Effector memory CD8-positive, alpha-beta T cell (primary cell): Measurements from ENCODE around the gene DDI2.

Source experiments
- ATAC-seq: fragments of 150-1000 bp; cut with Tn5 transposase; replicated peaks from 2 replicates; pipeline ENCODE4 v1.10.0; 2021; ENCODE audit warnings: mild to moderate bottlenecking, moderate library complexity
- DNase-seq, 3 experiments: peaks; one replicate each; pipeline ENCODE4 v3.0.0; 2021
- H3K27ac Mint-ChIP-seq, 2 donors: one replicate each; pipeline ENCODE4 v1.8.0; 2022; ENCODE audit warnings: mild to moderate bottlenecking in 2 of 2, mixed read lengths in 2 of 2, moderate library complexity in 2 of 2
- H3K27me3 Mint-ChIP-seq, 2 donors: one replicate each; pipeline ENCODE4 v1.8.0; 2022; ENCODE audit warnings: mixed read lengths in 2 of 2
- H3K36me3 Mint-ChIP-seq: one replicate; pipeline ENCODE4 v1.8.0; 2022; ENCODE audit warnings: mild to moderate bottlenecking, moderate library complexity, mixed read lengths; ENCODE audit not compliant: insufficient read depth
- H3K4me1 Mint-ChIP-seq, 2 donors: one replicate each; pipeline ENCODE4 v1.8.0; 2022; ENCODE audit warnings: low read depth in 2 of 2, mixed read lengths in 2 of 2
- H3K4me3 Mint-ChIP-seq, 2 donors: one replicate each; pipeline ENCODE4 v1.8.0; 2022; ENCODE audit warnings: mild to moderate bottlenecking in 2 of 2, mixed read lengths in 2 of 2, moderate library complexity in 2 of 2
- H3K9me3 Mint-ChIP-seq, 2 donors: one replicate each; pipeline ENCODE4 v1.8.0; 2022; ENCODE audit warnings: mixed read lengths in 2 of 2

The DDI2 gene

DNA sequence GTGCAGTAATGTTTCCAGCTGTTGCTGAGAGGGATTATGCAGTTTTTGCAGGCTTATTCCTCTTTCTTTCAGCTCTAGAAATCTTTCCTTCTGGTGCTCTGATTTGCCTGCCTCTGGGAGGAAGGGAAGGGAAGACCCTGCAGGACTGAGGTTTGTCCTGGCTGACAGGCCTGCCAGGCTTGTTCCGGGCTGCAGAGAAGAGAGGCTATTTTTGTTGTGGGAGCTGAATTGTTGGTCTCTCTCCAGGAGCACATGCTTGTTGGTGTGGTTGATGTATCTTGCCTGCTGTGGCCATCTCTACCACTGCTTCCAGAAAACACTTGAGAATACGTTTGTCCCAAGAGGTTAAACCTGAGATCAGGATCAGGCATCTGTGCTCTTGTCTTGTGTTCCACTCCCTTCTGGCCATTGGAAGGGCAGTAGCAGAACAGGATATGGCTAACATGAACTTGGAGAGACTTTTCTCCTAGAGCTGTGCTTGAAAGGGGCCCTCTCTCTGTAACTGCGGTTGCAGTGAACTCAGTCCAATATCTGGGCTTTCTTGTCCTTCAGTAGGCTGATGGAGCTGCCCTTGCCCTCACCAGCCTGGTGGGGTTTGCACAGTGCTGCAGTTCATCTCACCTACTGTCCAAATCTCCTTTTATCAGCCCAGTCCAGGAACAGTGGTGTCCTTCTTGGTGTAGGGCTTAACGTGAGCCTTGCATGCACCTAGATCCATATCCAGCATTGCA is 97.3 kb downstream of the DDI2 start:
- H3K27me3 Mint-ChIP-seq: no peaks in the 10 kb centered on the region
- ATAC-seq (no peak), DNase-seq (no peak)
- H3K27ac Mint-ChIP-seq: peak overlapping the region; percentile 57 to 64
- no peaks in the 10 kb centered on the region for H3K9me3 Mint-ChIP-seq
- no peak overlapping the region for H3K4me3 Mint-ChIP-seq
- peaks cover 7 to 19% of the 10 kb centered on the region in 2 donors for H3K4me1 Mint-ChIP-seq
- peaks cover 39% of the 10 kb centered on the region for H3K36me3 Mint-ChIP-seq

DNA sequence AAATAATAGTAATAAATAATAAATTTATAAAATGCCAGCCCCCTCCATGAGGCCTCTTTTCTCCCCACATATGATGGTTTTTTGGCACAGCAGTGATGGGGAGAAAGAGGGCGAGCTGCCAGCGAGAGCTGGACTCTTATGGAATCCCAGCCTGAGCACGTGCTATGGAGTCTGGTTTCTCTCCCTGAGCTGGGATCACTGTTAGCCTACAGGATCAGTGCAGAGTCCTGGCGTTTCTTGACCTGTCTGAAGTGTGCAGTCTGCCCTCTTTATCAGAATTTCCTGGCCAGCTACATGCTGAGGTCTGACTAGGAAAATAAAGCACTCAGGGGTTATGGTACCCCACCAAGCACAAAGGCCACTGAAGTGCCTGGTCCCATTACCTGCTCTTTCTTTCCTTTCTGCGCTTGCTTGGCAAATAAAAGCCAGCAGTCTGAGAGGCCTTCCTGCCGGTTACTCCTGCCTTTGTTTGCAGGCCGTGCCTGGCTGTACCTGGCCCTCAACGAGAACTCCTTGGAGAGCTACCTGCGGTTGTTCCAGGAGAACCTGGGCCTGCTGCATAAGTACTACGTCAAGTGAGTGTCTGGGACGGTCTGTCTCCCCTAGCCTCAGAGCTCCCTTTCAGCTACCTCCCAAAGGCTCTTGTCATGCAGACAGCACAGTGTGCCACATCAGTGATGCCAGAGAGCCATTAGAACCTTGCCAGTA is 100.3 kb downstream of the DDI2 start:
- ATAC-seq (no peak), DNase-seq (no peak)
- Mint-ChIP-seq H3K27ac (peak overlapping the region in 1 of 2 donors; percentile 10), H3K27me3 (no peaks in the 10 kb centered on the region), H3K9me3 (no peaks in the 10 kb centered on the region), H3K36me3 (peaks cover 56% of the 10 kb centered on the region), H3K4me1 (peaks cover 1 to 8% of the 10 kb centered on the region in 2 donors), H3K4me3 (no peak overlapping the region)

DNA sequence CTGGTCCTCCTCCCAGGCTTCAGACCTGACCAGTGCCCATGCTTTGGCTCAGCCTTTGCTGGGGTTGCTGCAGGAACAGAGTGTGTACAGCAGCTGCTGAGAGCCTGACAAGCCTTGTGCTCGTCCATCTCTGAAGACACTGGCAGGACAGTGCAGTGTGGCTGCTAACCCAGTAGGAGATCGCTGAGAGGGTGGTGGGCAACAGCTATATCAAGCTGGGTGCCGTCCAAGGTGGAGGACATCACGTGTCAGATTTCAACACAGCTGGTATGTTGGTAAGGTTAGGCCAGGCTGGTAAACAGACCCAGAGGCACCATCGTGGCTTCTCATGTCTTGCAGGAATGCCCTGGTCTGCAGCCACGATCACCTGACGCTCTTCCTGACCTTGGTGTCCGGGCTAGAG is 100.9 kb downstream of the DDI2 start:
- Mint-ChIP-seq H3K4me3 (no peak overlapping the region), H3K27me3 (no peaks in the 10 kb centered on the region), H3K9me3 (no peaks in the 10 kb centered on the region), H3K4me1 (peaks cover 1 to 5% of the 10 kb centered on the region in 2 donors), H3K36me3 (peaks cover 56% of the 10 kb centered on the region), H3K27ac (peak overlapping the region in 1 of 2 donors; percentile 10)
- DNase-seq (no peak), ATAC-seq (no peak)
